Measurements from ENCODE around the gene CASK. TPM values are rescaled to one million over a fixed set of nuclear protein-coding genes. Genes with fewer than 3 reads are reported as not detected.
"Not testable (repeated sequence)": the region's sequence is repeated elsewhere in the genome, so short reads cannot be mapped to it uniquely, and the experiment has no call there.

CASK gene
- polyA plus RNA-seq, 3 donors: 5.5 to 8.5 (median 6.9) TPM

GRCh38 chrX:41676361-41676760, 247.0 kb downstream of the CASK start:
- 92 to 99% (median 97%) methylated on average over 14 to 15 of the region's 15 CpGs for WGBS, 3 donors
- not testable (repeated sequence) for H3K27ac ChIP-seq (ENCODE audit: low read depth, low read length)

- no peak overlapping the region for H3K27ac ChIP-seq (ENCODE audit: low read depth, low read length)
- WGBS, 3 donors: 69 to 100% (median 89%) methylated on average over 1 of the region's 1 CpG
These were observed 250.7 kb downstream of the CASK start for GRCh38 chrX:41672643-41673042.

DNA sequence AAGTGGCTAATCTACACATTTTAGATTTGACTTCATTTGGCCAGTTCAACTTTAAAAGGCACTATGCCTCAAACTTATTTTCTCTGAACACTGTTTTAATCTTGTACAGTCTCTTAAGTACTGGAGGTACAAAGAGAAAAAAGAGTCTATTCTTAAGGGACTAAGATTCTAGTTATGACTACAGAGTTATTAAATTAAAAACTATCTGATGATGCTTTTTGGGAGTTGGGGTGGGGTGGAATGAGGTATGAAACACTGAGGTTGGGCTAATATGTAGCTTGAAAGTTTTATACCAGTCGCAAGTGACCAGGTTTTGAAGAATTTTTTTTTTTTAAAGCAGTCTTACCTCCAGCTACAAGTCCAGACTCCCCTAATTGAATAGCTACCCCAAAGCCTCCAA, 252.3 kb downstream of the CASK start:
- no peak overlapping the region for H3K27ac ChIP-seq (ENCODE audit: low read depth, low read length)
- WGBS, 3 donors: 75 to 96% (median 91%) methylated on average over 1 of the region's 1 CpG

DNA sequence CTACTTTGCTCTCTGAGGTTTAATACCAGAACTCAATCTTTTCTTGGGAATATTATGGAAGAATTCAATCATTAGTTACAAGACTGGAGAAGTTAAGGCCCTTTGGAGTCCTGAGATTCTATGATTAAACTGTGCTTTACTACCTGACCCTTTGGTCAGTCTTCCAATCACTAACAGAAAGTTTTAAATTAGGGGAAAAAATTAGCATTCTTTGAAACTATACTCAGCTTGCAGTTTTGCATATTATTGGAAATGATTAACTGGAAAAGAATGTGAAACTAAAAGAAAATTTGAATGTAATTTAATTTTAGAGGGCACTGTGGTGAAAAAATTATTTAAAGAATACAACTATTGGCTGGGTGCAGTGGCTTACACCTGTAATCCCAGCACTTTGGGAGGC, 253.2 kb downstream of the CASK start:
- no peak overlapping the region for H3K27ac ChIP-seq (ENCODE audit: low read depth, low read length)

DNA sequence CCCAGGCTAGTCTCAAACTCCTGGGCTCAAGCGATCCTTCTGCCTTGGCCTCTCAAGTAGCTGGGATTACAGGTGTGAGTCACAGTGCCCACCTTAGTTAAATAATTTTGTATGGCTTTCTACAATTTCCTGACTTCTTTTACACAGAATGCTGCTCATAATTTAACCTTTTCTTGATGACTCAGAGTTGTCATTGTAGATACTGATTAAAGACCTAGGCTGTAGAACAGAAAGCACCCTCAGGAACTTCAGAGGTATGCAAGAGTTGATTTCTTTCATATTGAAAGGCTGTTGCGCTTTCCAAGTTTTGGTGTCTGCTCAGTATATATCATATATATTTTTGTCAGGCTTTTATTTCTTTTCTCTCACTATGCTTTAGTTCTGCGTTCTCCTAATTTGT, 255.7 kb downstream of the CASK start:
- 92 to 100% (median 95%) methylated on average over 3 of the region's 3 CpGs for WGBS, 3 donors
- H3K27ac ChIP-seq (ENCODE audit: low read depth, low read length): no peak overlapping the region

DNA sequence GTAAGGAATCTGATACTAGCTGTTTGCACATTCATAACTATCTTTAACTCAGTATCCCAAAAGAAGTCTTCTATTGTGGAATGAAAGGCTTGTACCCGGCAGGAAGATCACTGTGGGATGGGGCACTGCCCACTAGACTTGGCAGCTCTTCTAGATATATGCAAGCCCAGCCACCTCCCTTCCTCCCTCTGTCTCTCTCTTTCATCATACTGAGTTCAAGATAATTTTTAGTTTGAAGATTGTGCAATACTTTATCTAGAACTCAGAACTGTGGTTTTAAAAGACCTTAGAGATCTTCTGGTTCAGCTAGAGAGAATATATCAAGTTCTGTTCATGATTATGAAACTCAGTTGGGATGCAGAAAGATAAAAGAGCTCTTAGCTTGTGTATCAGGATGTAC, 257.1 kb downstream of the CASK start:
- WGBS, 3 donors: 6 to 68% (median 34%) methylated on average over 1 of the region's 1 CpG
- H3K27ac ChIP-seq (ENCODE audit: low read depth, low read length): no peak overlapping the region

DNA sequence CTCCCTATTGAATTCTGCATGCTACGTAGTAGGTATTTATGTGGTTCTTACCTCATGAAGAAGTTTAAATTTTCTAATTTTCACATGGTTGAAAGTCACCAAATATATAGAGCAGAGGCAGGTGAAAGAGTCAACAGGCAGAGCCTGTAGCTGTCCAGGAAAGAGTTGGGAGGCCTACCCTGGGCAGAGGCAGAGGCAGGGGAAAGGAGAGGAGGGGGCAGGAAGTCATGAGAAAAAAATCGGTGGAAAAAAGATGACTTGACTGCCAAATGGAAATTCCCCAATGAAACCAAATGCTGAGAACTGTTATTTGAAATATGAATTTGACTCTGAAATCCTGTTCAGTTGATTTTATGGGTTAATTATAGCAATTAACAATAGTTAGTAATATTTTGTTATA, 257.7 kb downstream of the CASK start:
- 40 to 82% (median 60%) methylated on average over 2 of the region's 2 CpGs for WGBS, 3 donors
- no peak overlapping the region for H3K27ac ChIP-seq (ENCODE audit: low read depth, low read length)

GRCh38 chrX:41664908-41665307, 258.4 kb downstream of the CASK start:
- no peak overlapping the region for H3K27ac ChIP-seq (ENCODE audit: low read depth, low read length)

DNA sequence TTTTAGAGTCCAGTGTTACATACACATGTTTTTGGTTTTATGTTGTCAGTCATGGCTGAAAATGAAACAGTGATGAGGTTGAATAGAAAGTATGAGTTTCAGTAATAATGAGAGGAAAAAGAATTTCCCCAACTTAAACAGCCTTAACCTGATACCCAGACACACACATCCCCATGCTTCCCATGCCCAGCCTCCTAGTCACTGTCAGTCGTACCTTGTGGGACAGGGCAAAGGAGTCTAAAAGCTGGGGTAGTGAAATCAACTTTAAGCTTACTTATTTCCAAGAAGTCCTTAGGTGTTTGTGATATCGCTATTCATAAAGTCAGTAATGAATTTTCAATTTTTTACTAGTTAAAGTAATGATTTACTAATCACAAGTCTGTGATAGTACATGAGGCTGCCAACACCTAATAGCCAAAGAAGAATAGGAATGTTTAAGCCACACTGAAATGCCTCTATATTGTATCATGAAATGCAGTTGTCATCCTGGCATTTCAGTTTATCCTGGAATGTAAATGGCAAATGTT, 258.9 kb downstream of the CASK start:
- no peak overlapping the region for H3K27ac ChIP-seq (ENCODE audit: low read depth, low read length)

DNA sequence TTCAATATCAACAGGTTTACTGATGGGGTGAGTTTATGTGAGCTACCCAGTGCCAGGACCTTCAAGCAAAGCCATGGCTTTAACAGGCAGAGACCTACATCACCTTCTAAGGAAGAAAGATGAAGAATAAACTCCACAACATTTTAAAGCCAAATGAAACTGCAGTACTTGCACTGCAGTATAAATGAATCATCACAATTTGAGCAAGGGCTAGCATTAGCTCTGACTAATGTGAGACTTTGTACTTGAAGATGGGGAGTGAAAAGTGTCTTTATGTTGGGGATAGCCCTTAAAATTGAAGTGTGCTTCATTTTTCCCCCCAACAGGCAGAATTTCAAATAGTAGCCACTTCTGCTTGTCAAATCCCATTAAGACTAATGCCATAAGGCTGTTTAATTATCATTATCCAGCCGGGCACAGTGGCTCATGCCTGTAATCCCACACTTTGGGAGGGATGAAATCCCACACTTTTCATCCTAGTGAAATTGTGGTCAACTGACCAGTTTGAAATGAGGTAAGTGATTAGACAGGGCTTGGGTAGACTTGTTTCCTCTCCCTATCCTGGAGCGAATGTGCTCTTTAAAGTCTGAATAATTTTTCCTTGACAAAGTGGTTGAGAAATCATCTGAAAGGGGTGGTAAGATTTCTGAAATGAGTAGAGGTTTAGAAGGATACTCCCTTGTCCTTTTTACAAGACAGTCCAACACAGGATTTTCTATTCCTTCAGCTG, 261.8 kb downstream of the CASK start:
- no peak overlapping the region for H3K27ac ChIP-seq (ENCODE audit: low read depth, low read length)

More for the DNA sequence above, 258.9 kb downstream of the CASK start:
- WGBS, 3 donors: 85 to 91% (median 88%) methylated on average over 2 of the region's 2 CpGs

DNA sequence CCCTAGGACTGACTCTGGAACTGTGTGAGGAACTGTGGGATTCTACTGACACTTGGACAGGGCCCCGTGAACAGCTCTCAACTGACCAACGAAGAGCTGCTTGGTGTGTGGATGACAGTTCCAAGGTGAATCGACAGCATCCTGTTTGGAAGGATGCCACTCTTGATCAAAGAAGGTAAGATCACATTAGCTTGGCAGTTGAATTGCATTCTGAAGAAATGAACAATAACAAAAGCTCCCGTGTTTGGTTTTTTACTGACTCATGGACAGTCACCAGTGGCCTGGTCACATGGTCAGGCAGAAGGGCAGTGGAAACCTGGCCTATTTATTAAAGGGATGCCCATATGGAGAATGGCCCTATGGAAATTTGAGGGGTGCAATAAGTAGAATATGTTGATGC, 267.7 kb downstream of the CASK start:
- 70 to 87% (median 75%) methylated on average over 4 of the region's 4 CpGs for WGBS, 3 donors
- no peak overlapping the region for H3K27ac ChIP-seq (ENCODE audit: low read depth, low read length)

More for the DNA sequence above, 261.8 kb downstream of the CASK start:
- WGBS, 3 donors: 84 to 95% (median 86%) methylated on average over 2 of the region's 2 CpGs

- 77 to 94% (median 93%) methylated on average over 4 of the region's 4 CpGs for WGBS, 3 donors
- no peak overlapping the region for H3K27ac ChIP-seq (ENCODE audit: low read depth, low read length)
These were observed 268.3 kb downstream of the CASK start for GRCh38 chrX:41655101-41655500.

DNA sequence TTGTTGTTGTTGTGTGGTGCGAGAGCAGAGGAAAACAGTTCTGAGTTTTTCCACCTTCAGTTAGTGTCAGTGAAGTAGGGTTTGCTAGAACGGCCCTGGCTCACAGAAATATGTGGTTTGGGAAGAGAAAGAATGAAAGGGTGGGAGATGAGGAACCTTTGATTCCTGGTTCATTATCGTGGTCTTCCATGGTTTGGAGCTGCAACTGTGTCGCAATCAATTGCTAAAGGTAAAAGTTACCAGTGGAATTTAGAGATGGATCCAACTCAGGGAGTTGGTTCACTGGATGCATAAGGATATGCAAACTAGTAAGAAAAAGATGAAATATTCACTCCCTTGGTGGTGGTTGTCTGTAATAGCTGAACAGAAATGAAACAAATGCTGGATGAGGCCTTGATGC, 270.2 kb downstream of the CASK start:
- WGBS, 3 donors: 86 to 96% (median 93%) methylated on average over 4 of the region's 4 CpGs
- no peak overlapping the region for H3K27ac ChIP-seq (ENCODE audit: low read depth, low read length)

DNA sequence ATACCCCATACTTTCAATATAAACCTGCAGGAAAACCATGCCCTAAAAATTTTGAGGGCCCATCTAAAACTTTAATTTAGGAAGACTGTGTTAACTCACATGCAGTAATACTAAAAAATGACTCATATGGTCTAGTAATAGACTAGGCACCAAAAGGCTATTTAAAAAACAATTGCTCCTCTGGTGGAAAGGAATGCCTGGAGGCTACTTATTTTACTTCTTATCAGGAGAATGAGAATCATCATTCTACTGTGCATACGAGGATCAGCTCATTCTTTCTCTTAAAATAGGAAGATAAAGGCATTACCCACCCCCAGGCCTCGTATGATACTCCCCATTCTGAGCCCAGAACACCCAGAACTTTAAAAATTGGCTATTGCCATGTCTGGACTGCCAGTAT, 277.2 kb downstream of the CASK start:
- 46 to 94% (median 88%) methylated on average over 2 of the region's 2 CpGs for WGBS, 3 donors
- H3K27ac ChIP-seq (ENCODE audit: low read depth, low read length): not testable (repeated sequence)

GRCh38 chrX:41634284-41634683, 289.1 kb downstream of the CASK start:
- no peak overlapping the region for H3K27ac ChIP-seq (ENCODE audit: low read depth, low read length)
- 19 to 49% (median 30%) methylated on average over 2 of the region's 2 CpGs for WGBS, 3 donors

- 79 to 96% (median 83%) methylated on average over 2 of the region's 2 CpGs for WGBS, 3 donors
These were observed 293.3 kb downstream of the CASK start for GRCh38 chrX:41630091-41630490.

GRCh38 chrX:41629539-41629938, 293.8 kb downstream of the CASK start:
- 96 to 100% (median 96%) methylated on average over 1 of the region's 1 CpG for WGBS, 3 donors
- no peak overlapping the region for H3K27ac ChIP-seq (ENCODE audit: low read depth, low read length)

More at GRCh38 chrX:41630091-41630490, 293.3 kb downstream of the CASK start:
- H3K27ac ChIP-seq (ENCODE audit: low read depth, low read length): no peak overlapping the region

DNA sequence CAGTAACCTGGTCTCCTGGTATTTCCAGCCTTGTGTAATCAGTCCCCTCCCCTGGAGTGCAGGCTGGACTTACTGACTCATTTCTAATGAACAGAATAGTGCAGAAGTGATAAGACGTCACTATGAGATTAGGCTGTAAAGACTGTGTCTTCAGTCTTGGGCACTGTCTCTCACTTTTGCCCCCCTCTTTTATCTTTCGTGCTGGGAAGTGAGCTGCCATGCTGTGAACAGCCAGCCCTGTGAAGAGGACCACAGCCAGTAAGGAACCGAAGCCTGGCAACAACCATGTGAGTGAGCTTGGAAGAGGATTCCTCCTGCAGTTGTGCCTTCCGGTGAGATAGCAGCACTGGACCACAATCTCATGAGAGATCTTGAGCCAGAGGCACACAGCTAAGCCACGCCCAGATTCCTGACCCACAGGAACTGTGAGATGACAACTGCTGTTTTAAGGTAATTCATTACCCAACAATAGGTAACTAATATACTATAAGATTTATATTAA, 302.1 kb downstream of the CASK start:
- no peak overlapping the region for H3K27ac ChIP-seq (ENCODE audit: low read depth, low read length)
- 40 to 55% (median 47%) methylated on average over 5 of the region's 5 CpGs for WGBS, 3 donors

- H3K27ac ChIP-seq (ENCODE audit: low read depth, low read length): no peak overlapping the region
These were observed 304.1 kb downstream of the CASK start for GRCh38 chrX:41619221-41619620.

GRCh38 chrX:41616935-41617334, 306.4 kb downstream of the CASK start:
- WGBS, 3 donors: 80 to 93% (median 85%) methylated on average over 3 of the region's 3 CpGs
- H3K27ac ChIP-seq (ENCODE audit: low read depth, low read length): no peak overlapping the region

All from adipose tissue (tissue), 3 donors.